GM19372 (cell line): Measurements from ENCODE around the gene CARD9.
"Not testable (repeated sequence)": the region's sequence is repeated elsewhere in the genome, so short reads cannot be mapped to it uniquely, and the experiment has no call there.

Experiments used
- ATAC-seq: cut with Tn5 transposase; IDR thresholded peaks from one replicate; pipeline ENCODE4 v1.9.1; 2021; ENCODE audit warnings: mild to moderate bottlenecking, low read depth, moderate library complexity; ENCODE audit not compliant: unreplicated experiment

The CARD9 gene

DNA sequence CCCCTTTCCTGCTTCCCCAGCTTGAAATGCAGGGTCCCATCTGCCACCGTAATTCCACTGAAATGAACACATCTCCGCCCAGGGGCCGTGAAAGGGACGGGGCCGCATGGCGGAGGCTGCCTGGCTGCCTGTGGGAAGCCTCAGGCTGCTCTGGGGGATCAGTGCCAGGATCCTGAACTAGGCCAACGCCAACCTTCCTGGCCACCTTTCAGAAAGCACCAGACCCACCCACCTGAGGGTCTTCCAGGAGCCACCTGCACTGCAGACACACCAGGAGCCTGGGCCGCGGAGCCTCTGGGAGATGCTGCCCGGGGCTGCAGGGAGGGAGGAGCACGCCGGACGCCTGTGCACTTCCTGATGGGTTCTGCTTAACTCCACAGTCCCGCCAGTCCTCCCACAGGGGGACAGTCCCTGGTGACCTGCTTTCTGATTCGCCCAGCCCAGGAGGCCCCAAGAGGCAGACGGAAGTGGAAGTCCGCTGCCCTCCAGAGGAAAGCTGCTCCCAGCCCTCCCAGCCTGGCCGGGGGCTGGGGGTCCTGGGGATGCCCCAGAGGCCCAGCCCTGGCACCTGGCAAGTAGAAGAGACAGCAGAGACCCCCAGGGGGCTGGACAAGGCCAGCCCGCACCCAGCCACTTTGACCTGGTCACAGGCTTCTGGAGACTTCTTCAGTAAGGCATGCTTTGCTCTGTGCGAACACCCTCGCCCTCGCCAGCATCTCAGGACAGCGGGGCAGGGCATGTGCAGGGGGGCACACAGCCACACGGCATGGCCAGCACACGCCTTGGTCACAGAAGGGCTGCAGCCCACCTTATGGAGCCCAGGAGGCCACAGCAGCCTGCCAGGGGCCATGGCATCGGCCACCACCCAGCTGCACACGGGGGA, at the start of gene CARD9:
CARD9 (minus strand) TSS at position 370 of the 883 bp plus-strand sequence. CDS start 1,591 bp downstream, outside the sequence.
- no peak for ATAC-seq

- ATAC-seq: no peak
Observed at GRCh38 chr9:136422876-136423275, 49.4 kb upstream of the CARD9 start.

DNA sequence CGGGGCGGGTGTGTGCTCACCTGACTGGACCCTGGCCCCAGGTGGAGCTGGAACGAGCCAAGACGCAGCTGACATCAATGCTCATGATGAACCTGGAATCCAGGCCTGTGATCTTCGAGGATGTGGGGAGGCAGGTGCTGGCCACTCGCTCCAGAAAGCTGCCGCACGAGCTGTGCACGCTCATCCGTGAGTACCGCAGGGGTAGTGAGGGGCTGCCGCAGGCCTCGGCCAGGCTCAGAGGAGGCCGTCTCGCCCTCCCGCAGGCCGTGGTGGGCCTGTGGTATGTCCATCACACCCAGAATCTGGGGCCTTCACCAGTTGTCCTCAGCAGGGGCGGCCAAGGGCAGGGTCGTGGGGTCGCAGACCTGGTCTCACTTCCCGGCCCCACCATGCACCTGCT, 48.3 kb upstream of the CARD9 start:
- no peak for ATAC-seq

DNA sequence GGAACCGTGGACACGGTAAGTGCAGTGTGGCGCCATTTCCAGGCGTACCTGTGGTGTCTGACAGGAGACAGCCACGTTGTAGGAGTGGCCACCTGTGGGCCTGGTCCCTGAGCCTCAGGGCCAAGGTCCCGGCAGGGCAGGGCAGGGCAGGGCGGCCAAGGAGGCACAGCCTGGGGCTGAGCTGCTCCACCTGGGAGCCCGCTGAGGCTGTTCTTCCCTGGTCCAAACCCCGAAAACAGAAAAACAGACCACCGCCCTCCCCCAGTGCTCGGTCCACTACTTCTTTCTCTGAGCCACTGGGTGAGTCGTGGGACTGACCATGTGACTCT, 45.6 kb upstream of the CARD9 start:
- ATAC-seq: no peak

DNA sequence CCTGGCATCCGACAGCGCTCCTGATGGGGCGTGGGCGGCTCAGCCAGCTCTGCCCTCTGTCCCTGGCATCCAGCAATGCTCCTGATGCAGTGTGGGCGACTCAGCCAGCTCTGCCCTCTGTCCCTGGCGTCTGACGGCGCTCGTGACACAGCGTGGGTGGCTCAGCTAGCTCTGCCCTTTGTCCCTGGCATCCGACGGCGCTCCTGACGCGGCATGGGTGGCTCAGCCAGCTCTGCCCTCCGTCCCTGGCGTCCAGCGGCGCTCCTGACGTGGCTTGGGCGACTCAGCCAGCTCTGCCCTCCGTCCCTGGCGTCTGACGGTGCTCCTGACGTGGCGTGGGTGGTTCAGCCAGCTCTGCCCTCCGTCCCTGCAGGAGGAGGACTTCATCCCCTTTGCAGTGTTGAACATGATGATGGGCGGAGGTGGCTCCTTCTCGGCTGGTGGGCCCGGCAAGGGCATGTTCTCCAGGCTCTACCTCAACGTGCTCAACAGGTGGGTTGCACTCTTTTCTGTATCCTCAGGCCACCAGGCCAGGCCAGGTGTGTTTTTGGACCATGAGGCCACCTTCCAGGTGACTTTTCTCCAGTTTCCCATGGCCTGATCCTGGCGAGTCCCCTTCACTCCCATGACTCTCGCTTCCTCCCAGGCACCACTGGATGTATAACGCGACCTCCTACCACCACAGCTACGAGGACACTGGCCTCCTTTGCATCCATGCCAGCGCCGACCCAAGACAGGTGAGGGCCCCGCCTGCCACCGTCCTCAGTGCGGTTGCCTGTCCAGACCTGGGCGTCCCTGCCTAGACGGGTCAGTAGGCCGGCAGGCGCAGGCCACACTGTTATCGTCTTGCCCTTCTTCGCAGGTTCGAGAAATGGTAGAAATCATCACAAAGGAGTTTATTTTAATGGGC, 45.0 kb upstream of the CARD9 start:
- ATAC-seq: no peak

- no peak for ATAC-seq
Observed at GRCh38 chr9:136416914-136417313, 43.4 kb upstream of the CARD9 start.

DNA sequence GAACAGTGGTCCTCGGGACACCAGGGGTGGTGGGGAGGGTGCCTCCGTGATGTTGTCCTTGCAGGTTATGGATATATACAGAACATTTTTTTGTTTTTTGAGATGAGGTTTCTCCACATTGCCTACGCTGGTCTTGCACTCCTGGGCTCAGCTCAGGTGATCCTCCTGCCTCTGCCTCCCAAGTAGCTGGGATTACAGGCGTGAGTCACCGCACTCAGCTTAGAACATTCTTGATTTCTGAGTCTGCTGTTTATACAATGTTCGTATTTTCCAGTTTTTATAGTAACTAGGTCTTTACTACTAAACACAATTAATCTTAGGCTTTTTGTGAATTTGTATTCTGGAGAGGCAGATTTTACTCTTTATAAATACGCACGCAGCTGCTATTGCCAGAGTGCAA, 43.0 kb upstream of the CARD9 start:
- ATAC-seq: no peak

GRCh38 chr9:136412962-136413361, 39.5 kb upstream of the CARD9 start:
- no peak for ATAC-seq

- no peak for ATAC-seq
Observed at GRCh38 chr9:136411378-136411777, 37.9 kb upstream of the CARD9 start.

DNA sequence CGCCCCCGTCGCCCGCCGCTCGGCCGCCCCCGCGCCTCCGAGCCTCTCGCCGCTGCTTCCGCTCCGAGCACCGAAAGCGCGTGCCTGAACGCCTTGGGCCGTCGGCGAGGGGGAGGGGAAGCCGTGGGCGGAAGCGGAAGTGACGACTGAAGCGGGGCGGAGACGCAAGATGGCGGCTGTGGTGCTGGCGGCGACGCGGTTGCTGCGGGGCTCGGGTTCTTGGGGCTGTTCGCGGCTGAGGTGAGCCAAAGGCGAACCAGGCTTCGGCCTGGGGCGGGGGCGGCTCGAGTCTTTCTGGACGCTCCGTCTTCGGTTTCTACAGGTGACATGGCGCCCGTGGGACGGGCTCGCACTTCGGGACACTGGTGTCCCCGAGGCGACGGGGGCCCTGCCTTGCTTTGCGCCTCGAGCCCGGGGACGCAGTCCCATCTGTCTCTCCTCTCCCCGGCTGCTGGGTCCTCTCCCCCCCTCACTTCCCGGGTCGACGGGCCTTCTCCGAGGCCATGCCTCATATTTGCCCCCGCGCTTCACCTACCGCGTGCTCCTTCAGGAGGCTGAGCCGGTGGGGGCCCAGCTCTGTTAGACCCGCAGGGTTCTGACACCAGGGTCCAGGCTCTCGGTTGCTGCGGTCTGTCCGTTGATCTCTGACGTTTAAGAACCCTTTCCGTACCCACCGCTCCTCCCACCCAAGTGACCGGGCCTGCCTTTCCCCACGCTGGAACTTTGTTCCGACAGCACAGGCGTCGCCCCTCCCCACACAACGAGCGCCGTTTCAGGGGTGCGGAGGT, 37.2 kb upstream of the CARD9 start, which contains the start of the genes ENTR1 and PMPCA:
ENTR1 (minus strand) TSS at position 115 of the 788 bp plus-strand sequence. CDS start 217 bp downstream, outside the sequence.
PMPCA (plus strand) TSS at position 159 of the 788 bp plus-strand sequence; CDS start at position 170, 11 bp downstream.
- ATAC-seq: peak; percentile 85

DNA sequence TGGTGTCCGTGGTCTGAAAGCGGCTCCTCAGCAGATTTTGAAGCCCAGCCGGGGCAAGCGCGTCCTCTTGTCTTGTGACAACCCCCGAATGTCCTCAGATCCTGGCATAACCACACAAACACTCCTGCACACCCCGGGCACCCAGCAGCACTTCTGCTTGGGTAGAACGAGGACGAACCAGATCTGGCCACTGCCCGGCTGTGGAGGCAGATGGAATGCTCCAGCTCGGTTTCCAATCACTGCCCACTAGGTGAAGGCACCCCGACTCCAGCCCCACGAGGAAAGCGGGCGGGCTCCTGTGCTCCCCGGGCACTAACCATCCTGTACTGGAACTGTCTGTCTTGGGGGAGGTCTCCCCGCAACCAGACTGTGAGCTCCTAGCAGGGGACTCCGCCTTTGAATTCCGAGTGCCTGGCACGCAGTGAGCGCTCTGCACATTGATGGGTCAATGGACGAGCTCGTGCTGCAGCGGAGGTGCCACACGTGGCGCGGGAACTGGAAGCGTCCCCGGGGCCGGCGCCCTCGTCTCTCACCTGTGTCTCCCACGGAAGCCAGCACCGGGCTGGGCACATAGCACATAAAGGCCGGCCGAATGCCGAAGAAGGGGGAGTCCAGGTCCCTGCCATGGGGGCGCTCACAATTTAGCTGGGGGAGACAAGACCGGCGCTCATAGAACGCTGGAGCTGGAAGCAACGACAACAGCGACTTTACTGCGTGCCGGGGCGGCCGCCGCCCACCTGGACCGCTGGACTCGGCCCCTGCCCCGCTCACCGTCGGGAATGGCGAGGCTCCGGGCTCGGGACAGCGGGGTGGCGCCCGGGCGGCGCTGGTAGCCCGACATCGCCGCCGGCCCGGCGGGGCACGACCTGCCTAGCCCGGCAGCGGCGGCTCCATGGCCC, 36.3 kb upstream of the CARD9 start:
- peak; percentile 24 for ATAC-seq

GRCh38 chr9:136407911-136408310, 34.4 kb upstream of the CARD9 start:
- no peak for ATAC-seq

GRCh38 chr9:136407061-136407460, 33.6 kb upstream of the CARD9 start:
- not testable (repeated sequence) for ATAC-seq

DNA sequence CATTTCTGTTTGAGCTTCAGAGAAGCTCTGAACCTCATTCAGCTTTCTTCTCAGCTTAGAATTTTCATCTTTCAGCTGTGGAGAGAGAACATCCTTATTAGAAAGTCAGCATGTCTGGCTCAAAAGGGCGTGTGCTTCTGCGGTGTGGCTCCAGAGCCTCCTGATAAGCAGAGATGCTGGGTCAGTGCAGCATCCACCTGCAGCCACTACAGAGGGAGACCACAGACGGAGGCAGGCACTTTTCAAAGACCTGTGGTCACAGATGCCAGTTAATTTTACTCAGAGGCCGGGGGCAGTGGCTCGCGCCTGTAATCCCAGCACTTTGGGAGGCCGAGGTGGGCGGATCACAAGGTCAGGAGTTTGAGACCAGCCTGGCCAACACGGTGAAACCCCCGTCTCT, 32.4 kb upstream of the CARD9 start:
- not testable (repeated sequence) for ATAC-seq

- ATAC-seq: no peak
Observed at GRCh38 chr9:136405481-136405880, 32.0 kb upstream of the CARD9 start.

- ATAC-seq: no peak
Observed at GRCh38 chr9:136404801-136405136, 31.3 kb upstream of the CARD9 start.

DNA sequence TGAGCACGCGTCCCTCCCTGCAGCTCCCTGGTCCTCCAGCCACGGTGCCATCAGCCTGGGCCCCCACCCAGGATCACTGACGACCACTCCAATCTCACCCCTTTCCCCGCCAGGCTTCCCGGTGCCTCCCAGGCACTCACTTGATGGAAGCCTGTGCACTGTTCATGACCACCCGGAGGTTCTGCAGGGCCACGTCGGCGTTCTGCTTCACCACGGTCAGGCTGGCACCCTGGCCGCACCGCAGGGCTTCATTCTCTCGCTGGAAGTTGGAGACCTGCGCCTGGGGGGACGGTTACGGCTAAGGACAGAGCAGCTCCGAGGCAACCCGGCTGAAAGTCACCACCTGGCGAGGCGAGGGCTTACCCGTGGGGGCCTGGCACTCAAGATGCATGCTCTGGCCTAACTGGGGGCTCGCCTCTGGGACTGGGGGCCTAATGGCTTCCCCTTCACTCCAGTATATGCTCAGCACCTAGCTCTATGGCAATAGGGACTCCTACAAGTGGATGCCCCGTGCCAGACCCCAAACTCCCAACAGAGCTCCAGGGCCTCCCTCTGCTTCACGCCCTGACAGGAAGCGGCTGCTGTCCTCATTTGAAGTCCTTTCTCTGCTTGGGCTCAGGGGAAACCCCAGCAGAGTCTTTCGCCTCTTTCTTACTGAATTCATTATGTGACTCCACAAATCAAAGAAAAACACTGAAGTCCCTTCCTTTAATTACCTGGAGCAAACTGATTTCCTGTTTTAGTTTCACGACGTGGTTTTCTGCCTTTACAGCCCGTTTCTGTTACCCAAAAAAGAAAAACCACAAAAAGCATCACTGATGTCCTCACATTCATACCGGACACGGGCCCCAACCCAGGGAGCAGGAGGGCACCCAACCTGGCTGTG, 30.7 kb upstream of the CARD9 start:
- ATAC-seq: no peak

DNA sequence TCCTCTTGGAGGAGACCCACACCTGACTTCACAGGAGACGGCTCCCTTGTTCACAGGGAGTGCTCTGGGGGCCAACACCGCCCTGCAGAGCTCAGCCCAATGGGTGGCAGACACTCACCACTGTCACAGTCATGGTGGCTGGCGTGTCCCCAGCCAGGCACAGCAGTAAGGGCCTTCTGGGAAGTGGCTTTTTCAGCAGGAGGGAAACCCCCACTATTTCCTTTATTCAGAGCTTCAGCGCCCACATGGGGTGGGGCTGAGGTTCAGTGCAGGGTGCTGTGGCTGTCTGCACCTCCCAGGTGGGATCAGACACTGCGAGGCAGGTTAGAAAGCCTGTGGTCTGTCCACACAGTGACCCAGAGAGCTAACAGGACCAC, 30.1 kb upstream of the CARD9 start:
- no peak for ATAC-seq

DNA sequence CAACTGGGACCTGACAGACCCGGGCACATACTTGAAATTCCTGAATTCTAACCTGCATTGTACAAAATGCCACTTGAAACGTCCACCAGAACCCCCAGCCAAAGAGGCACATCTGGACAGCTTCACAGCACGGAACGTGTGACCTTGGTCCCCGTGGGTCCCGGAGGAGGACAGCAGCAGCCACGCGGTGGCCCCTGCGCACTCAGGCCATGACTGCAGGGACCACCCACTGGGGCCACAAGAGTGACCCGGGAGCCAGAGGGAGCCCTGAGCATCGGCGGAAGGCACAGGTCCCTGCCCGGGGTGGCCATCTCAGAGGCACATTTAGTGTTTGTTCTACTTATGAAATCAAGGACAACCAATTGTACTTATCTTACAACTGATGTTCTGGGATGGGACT, 28.6 kb upstream of the CARD9 start:
- ATAC-seq: no peak
